HEK293 (cell line): ENCODE data around the gene SPECC1L.

Experiments
- OSR2 ChIP-seq: fragments of 450-650 bp; formaldehyde crosslinking; IDR thresholded peaks from 2 replicates; pipeline ENCODE4 v1.5.1; 2016; ENCODE audit warnings: missing biosample characterization, missing genetic modification characterization
- SCRT1 ChIP-seq: fragments of 450-650 bp; formaldehyde crosslinking; IDR thresholded peaks from 2 replicates; pipeline ENCODE4 v1.5.1; 2016; ENCODE audit warnings: missing biosample characterization, missing genetic modification characterization, borderline replicate concordance
- SCRT2 ChIP-seq: fragments of 450-650 bp; formaldehyde crosslinking; IDR thresholded peaks from 2 replicates; pipeline ENCODE4 v1.5.1; 2016; ENCODE audit warnings: missing biosample characterization, missing genetic modification characterization
- TRIM28 ChIP-seq: IDR thresholded peaks from 2 replicates; pipeline ENCODE4 v1.6.1; 2011; ENCODE audit warnings: low read length, control low read depth, borderline replicate concordance
- ZFHX2 ChIP-seq: fragments of 450-650 bp; formaldehyde crosslinking; conservative IDR thresholded peaks from 2 replicates; pipeline ENCODE4 v1.5.1; 2016; ENCODE audit warnings: missing biosample characterization, missing genetic modification characterization
- ZFP37 ChIP-seq: fragments of 450-650 bp; formaldehyde crosslinking; IDR thresholded peaks from 2 replicates; pipeline ENCODE4 v1.5.1; 2016; ENCODE audit warnings: missing biosample characterization, missing genetic modification characterization
- ZNF184 ChIP-seq: fragments of 450-650 bp; IDR thresholded peaks from 2 replicates; pipeline ENCODE4 v1.5.1; 2018; ENCODE audit warnings: missing biosample characterization, mild to moderate bottlenecking, missing genetic modification characterization
- ZNF248 ChIP-seq: fragments of 450-650 bp; formaldehyde crosslinking; IDR thresholded peaks from 2 replicates; pipeline ENCODE4 v1.5.1; 2017; ENCODE audit warnings: missing biosample characterization, missing genetic modification characterization
- ZNF433 ChIP-seq: fragments of 450-650 bp; formaldehyde crosslinking; IDR thresholded peaks from 2 replicates; pipeline ENCODE4 v1.5.1; 2016; ENCODE audit warnings: missing biosample characterization, missing genetic modification characterization, low read depth
- ZNF521 ChIP-seq: fragments of 450-650 bp; formaldehyde crosslinking; IDR thresholded peaks from 2 replicates; pipeline ENCODE4 v1.5.1; 2017; ENCODE audit warnings: missing biosample characterization, mild to moderate bottlenecking, missing genetic modification characterization
- ZNF664 ChIP-seq: fragments of 450-650 bp; formaldehyde crosslinking; IDR thresholded peaks from 2 replicates; pipeline ENCODE4 v1.5.1; 2016; ENCODE audit warnings: missing biosample characterization, missing genetic modification characterization
- ZNF677 ChIP-seq: fragments of 450-650 bp; IDR thresholded peaks from 2 replicates; pipeline ENCODE4 v1.5.0; 2018; ENCODE audit warnings: missing biosample characterization, mild to moderate bottlenecking, missing genetic modification characterization, moderate library complexity
- TF ChIP-seq, protein P1 (sequence below): fragments of 450-650 bp; formaldehyde crosslinking; IDR thresholded peaks from 2 replicates; pipeline ENCODE4 v1.5.1; 2016; ENCODE audit warnings: missing biosample characterization, missing genetic modification characterization
- TF ChIP-seq, protein P2 (sequence below): fragments of 450-650 bp; formaldehyde crosslinking; IDR thresholded peaks from 2 replicates; pipeline ENCODE4 v1.5.1; 2017; ENCODE audit warnings: missing biosample characterization, missing genetic modification characterization
- TF ChIP-seq, protein P3 (sequence below): fragments of 450-650 bp; formaldehyde crosslinking; IDR thresholded peaks from 2 replicates; pipeline ENCODE4 v1.5.1; 2016; ENCODE audit warnings: missing biosample characterization, missing genetic modification characterization, borderline replicate concordance
- TF ChIP-seq, protein P4 (sequence below): fragments of 450-650 bp; formaldehyde crosslinking; IDR thresholded peaks from 2 replicates; pipeline ENCODE4 v1.5.1; 2016; ENCODE audit warnings: missing biosample characterization, missing genetic modification characterization
- TF ChIP-seq, protein P5 (sequence below): fragments of 450-650 bp; formaldehyde crosslinking; IDR thresholded peaks from 2 replicates; pipeline ENCODE4 v1.5.1; 2016; ENCODE audit warnings: missing biosample characterization, missing genetic modification characterization
- TF ChIP-seq, protein P6 (sequence below): fragments of 450-650 bp; IDR thresholded peaks from 2 replicates; pipeline ENCODE4 v1.5.1; 2018; ENCODE audit warnings: missing biosample characterization, missing genetic modification characterization
- TF ChIP-seq, protein P7 (sequence below): fragments of 450-650 bp; formaldehyde crosslinking; IDR thresholded peaks from 2 replicates; pipeline ENCODE4 v1.5.1; 2016; ENCODE audit warnings: missing biosample characterization, missing genetic modification characterization, low read depth
- TF ChIP-seq, protein P8 (sequence below): fragments of 450-650 bp; formaldehyde crosslinking; IDR thresholded peaks from 2 replicates; pipeline ENCODE4; 2016; ENCODE audit warnings: missing biosample characterization, missing genetic modification characterization

Gene SPECC1L

DNA sequence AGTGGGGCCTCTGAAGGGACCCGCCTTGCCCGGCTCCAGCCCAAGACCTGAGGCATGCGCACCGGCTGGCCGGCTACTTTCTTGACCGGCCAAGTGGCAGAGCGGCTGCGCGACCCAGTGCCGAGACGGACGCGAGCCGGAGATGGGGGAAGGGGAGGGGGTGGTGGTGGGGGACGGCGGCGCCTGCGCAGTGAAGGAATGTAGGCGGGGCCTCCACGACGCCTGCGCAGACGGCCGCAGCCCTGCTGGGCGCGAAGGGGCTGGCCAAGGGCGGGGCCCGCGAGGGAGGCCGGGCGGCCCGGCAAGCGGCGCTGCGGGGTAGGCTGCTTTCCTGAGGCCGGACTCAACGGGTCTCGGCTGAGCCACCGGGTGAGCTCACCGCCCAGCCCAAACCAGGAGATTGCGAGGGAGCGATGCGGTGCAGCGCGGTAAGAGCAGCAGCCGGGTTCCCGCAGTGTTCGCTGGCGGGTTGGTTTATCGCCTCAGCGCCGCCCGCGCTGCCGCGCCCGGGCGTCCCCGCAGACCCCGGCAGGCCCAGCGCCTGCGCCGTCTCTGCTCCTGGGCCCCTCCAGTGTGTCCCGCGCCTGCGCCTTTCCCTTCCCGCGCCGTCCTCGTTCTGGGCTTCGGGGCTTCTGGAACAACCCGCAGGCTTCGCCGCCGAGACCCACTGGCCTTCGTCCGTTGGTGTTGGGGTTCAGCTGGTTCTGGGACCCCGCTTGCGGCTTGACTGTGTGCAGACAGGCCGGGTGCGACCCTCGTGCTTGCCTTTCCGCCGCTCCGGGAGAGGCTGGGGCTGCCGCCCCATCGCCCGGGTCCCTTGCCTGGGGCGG lies at the start of gene SPECC1L (continued):
- TF ChIP-seq, protein P1, sequence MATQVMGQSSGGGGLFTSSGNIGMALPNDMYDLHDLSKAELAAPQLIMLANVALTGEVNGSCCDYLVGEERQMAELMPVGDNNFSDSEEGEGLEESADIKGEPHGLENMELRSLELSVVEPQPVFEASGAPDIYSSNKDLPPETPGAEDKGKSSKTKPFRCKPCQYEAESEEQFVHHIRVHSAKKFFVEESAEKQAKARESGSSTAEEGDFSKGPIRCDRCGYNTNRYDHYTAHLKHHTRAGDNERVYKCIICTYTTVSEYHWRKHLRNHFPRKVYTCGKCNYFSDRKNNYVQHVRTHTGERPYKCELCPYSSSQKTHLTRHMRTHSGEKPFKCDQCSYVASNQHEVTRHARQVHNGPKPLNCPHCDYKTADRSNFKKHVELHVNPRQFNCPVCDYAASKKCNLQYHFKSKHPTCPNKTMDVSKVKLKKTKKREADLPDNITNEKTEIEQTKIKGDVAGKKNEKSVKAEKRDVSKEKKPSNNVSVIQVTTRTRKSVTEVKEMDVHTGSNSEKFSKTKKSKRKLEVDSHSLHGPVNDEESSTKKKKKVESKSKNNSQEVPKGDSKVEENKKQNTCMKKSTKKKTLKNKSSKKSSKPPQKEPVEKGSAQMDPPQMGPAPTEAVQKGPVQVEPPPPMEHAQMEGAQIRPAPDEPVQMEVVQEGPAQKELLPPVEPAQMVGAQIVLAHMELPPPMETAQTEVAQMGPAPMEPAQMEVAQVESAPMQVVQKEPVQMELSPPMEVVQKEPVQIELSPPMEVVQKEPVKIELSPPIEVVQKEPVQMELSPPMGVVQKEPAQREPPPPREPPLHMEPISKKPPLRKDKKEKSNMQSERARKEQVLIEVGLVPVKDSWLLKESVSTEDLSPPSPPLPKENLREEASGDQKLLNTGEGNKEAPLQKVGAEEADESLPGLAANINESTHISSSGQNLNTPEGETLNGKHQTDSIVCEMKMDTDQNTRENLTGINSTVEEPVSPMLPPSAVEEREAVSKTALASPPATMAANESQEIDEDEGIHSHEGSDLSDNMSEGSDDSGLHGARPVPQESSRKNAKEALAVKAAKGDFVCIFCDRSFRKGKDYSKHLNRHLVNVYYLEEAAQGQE (tag by site-specific recombination): 0 out of 2 replicates have a peak, but pooled peaks have one; percentile 13
- TF ChIP-seq, protein P2, sequence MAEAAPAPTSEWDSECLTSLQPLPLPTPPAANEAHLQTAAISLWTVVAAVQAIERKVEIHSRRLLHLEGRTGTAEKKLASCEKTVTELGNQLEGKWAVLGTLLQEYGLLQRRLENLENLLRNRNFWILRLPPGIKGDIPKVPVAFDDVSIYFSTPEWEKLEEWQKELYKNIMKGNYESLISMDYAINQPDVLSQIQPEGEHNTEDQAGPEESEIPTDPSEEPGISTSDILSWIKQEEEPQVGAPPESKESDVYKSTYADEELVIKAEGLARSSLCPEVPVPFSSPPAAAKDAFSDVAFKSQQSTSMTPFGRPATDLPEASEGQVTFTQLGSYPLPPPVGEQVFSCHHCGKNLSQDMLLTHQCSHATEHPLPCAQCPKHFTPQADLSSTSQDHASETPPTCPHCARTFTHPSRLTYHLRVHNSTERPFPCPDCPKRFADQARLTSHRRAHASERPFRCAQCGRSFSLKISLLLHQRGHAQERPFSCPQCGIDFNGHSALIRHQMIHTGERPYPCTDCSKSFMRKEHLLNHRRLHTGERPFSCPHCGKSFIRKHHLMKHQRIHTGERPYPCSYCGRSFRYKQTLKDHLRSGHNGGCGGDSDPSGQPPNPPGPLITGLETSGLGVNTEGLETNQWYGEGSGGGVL (tag by site-specific recombination): no peak
- no peak for TF ChIP-seq SCRT2 (tag by site-specific recombination)
- TF ChIP-seq ZFHX2: peak; percentile 53
- TF ChIP-seq, protein P3, sequence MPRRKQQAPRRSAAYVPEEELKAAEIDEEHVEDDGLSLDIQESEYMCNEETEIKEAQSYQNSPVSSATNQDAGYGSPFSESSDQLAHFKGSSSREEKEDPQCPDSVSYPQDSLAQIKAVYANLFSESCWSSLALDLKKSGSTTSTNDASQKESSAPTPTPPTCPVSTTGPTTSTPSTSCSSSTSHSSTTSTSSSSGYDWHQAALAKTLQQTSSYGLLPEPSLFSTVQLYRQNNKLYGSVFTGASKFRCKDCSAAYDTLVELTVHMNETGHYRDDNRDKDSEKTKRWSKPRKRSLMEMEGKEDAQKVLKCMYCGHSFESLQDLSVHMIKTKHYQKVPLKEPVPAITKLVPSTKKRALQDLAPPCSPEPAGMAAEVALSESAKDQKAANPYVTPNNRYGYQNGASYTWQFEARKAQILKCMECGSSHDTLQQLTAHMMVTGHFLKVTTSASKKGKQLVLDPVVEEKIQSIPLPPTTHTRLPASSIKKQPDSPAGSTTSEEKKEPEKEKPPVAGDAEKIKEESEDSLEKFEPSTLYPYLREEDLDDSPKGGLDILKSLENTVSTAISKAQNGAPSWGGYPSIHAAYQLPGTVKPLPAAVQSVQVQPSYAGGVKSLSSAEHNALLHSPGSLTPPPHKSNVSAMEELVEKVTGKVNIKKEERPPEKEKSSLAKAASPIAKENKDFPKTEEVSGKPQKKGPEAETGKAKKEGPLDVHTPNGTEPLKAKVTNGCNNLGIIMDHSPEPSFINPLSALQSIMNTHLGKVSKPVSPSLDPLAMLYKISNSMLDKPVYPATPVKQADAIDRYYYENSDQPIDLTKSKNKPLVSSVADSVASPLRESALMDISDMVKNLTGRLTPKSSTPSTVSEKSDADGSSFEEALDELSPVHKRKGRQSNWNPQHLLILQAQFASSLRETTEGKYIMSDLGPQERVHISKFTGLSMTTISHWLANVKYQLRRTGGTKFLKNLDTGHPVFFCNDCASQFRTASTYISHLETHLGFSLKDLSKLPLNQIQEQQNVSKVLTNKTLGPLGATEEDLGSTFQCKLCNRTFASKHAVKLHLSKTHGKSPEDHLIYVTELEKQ (tag by site-specific recombination): no peak
- no peak for TF ChIP-seq OSR2
- TF ChIP-seq ZNF664: no peak
- TF ChIP-seq ZNF521: no peak
- TF ChIP-seq ZNF433 (tag by site-specific recombination): no peak
- no peak for TF ChIP-seq ZNF248 (tag by site-specific recombination)
- TF ChIP-seq ZNF184 (tag by site-specific recombination): 0 out of 2 replicates have a peak, but pooled peaks have one; percentile 43
- TF ChIP-seq, protein P4, sequence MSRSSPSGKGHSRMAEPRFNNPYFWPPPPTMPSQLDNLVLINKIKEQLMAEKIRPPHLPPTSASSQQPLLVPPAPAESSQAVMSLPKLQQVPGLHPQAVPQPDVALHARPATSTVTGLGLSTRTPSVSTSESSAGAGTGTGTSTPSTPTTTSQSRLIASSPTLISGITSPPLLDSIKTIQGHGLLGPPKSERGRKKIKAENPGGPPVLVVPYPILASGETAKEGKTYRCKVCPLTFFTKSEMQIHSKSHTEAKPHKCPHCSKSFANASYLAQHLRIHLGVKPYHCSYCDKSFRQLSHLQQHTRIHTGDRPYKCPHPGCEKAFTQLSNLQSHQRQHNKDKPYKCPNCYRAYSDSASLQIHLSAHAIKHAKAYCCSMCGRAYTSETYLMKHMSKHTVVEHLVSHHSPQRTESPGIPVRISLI (tag by site-specific recombination): no peak
- TF ChIP-seq ZFP37 (tag by site-specific recombination): peak; percentile 32; the same call in 1 of the 2 replicates
- TF ChIP-seq SCRT1 (tag by site-specific recombination): no peak
- TF ChIP-seq, protein P5, sequence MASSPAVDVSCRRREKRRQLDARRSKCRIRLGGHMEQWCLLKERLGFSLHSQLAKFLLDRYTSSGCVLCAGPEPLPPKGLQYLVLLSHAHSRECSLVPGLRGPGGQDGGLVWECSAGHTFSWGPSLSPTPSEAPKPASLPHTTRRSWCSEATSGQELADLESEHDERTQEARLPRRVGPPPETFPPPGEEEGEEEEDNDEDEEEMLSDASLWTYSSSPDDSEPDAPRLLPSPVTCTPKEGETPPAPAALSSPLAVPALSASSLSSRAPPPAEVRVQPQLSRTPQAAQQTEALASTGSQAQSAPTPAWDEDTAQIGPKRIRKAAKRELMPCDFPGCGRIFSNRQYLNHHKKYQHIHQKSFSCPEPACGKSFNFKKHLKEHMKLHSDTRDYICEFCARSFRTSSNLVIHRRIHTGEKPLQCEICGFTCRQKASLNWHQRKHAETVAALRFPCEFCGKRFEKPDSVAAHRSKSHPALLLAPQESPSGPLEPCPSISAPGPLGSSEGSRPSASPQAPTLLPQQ: peak; percentile 80
- TF ChIP-seq, protein P6, sequence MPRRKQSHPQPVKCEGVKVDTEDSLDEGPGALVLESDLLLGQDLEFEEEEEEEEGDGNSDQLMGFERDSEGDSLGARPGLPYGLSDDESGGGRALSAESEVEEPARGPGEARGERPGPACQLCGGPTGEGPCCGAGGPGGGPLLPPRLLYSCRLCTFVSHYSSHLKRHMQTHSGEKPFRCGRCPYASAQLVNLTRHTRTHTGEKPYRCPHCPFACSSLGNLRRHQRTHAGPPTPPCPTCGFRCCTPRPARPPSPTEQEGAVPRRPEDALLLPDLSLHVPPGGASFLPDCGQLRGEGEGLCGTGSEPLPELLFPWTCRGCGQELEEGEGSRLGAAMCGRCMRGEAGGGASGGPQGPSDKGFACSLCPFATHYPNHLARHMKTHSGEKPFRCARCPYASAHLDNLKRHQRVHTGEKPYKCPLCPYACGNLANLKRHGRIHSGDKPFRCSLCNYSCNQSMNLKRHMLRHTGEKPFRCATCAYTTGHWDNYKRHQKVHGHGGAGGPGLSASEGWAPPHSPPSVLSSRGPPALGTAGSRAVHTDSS (tag by site-specific recombination): no peak
- TF ChIP-seq ZNF677 (tag by site-specific recombination): 0 out of 2 replicates have a peak, but pooled peaks have one; percentile 47
- TF ChIP-seq, protein P7, sequence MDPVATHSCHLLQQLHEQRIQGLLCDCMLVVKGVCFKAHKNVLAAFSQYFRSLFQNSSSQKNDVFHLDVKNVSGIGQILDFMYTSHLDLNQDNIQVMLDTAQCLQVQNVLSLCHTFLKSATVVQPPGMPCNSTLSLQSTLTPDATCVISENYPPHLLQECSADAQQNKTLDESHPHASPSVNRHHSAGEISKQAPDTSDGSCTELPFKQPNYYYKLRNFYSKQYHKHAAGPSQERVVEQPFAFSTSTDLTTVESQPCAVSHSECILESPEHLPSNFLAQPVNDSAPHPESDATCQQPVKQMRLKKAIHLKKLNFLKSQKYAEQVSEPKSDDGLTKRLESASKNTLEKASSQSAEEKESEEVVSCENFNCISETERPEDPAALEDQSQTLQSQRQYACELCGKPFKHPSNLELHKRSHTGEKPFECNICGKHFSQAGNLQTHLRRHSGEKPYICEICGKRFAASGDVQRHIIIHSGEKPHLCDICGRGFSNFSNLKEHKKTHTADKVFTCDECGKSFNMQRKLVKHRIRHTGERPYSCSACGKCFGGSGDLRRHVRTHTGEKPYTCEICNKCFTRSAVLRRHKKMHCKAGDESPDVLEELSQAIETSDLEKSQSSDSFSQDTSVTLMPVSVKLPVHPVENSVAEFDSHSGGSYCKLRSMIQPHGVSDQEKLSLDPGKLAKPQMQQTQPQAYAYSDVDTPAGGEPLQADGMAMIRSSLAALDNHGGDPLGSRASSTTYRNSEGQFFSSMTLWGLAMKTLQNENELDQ (tag by site-specific recombination): no peak
- TF ChIP-seq TRIM28: no peak
- TF ChIP-seq, protein P8, sequence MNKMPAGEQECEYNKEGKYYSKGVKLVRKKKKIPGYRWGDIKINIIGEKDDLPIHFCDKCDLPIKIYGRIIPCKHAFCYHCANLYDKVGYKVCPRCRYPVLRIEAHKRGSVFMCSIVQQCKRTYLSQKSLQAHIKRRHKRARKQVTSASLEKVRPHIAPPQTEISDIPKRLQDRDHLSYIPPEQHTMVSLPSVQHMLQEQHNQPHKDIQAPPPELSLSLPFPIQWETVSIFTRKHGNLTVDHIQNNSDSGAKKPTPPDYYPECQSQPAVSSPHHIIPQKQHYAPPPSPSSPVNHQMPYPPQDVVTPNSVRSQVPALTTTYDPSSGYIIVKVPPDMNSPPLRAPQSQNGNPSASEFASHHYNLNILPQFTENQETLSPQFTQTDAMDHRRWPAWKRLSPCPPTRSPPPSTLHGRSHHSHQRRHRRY (tag by site-specific recombination): no peak
